Transverse colon (tissue), 4 donors: Measurements from ENCODE around the gene SSX2IP.

Source experiments
- CTCF ChIP-seq, 5 experiments: fragments of 200-600 bp in 3 of 5; fragments of 450-650 bp in 2 of 5; sonication (generic) in 3 of 5; IDR thresholded peaks; 1 replicate in 2 of 5; 2 replicates in 3 of 5; pipeline ENCODE4 v1.5.1; 2016 to 2017; ENCODE audit warnings: antibody characterized with exemption in 5 of 5, inconsistent platforms in 3 of 5, mild to moderate bottlenecking in 2 of 5, moderate library complexity in 1 of 5
- EP300 ChIP-seq: sonication (generic); formaldehyde crosslinking; IDR thresholded peaks from one replicate; pipeline ENCODE4 v1.6.1; 2017; ENCODE audit warnings: antibody characterized with exemption, low read depth
- POLR2A ChIP-seq: fragments of 450-650 bp; IDR thresholded peaks from one replicate; pipeline ENCODE4 v1.6.1; 2016; ENCODE audit warnings: antibody characterized with exemption, mild to moderate bottlenecking, moderate library complexity
- POLR2AphosphoS5 ChIP-seq, 3 donors: sonication (generic); formaldehyde crosslinking; IDR thresholded peaks; one replicate each; pipeline ENCODE4 v1.6.1; 2016; ENCODE audit warnings: antibody characterized with exemption in 3 of 3

- TF ChIP-seq CTCF (IDR thresholded peaks at IDR 0.05) (no peak), POLR2A (no peak), EP300 (no peak), POLR2AphosphoS5 (IDR thresholded peaks at IDR 0.05) (no peak)
Observed at GRCh38 chr1:84682047-84682446, 8.2 kb downstream of the SSX2IP start.
